Esophagus muscularis mucosa (tissue), 4 donors: ENCODE results near the gene ASB2.

Source experiments
- CTCF ChIP-seq, 3 experiments: fragments of 200-600 bp in 2 of 3; fragments of 450-650 bp in 1 of 3; sonication (generic) in 2 of 3; IDR thresholded peaks; one replicate each; pipeline ENCODE4 v1.5.1; 2017 to 2019; ENCODE audit warnings: antibody characterized with exemption in 3 of 3, mild to moderate bottlenecking in 2 of 3, moderate library complexity in 1 of 3
- EP300 ChIP-seq: sonication (generic); formaldehyde crosslinking; IDR thresholded peaks from one replicate; pipeline ENCODE4 v1.6.1; 2017; ENCODE audit warnings: antibody characterized with exemption
- POLR2A ChIP-seq: fragments of 450-650 bp; IDR thresholded peaks from one replicate; pipeline ENCODE4 v1.6.1; 2017; ENCODE audit warnings: antibody characterized with exemption, moderate library complexity, mild to moderate bottlenecking, low read depth
- POLR2AphosphoS5 ChIP-seq, 2 donors: sonication (generic); formaldehyde crosslinking; IDR thresholded peaks; one replicate each; pipeline ENCODE4 v1.6.1; 2017; ENCODE audit warnings: antibody characterized with exemption in 2 of 2

GRCh38 chr14:93976477-93977057 lies at the start of gene ASB2:
- peak; percentile 93 to 99 for TF ChIP-seq POLR2AphosphoS5 (IDR thresholded peaks at IDR 0.05)
- peak; percentile 68 for TF ChIP-seq POLR2A
- no peak for TF ChIP-seq CTCF (IDR thresholded peaks at IDR 0.05)
- no peak for TF ChIP-seq EP300
